Uterus (tissue), 2 donors: ENCODE measurements around the gene RELL1.

Experiments used
- POLR2A ChIP-seq, 2 donors: fragments of 450-650 bp; IDR thresholded peaks; one replicate each; pipeline ENCODE4 v1.6.1; 2016; ENCODE audit warnings: antibody characterized with exemption in 2 of 2, mild to moderate bottlenecking in 1 of 2, moderate library complexity in 1 of 2
- TF ChIP-seq, protein P1 (sequence below), 4 experiments: fragments of 200-600 bp in 2 of 4; fragments of 450-650 bp in 2 of 4; sonication (generic) in 2 of 4; IDR thresholded peaks; one replicate each; pipeline ENCODE4 v1.5.1; 2016 to 2019; ENCODE audit warnings: antibody characterized with exemption in 4 of 4, mild to moderate bottlenecking in 2 of 4, moderate library complexity in 1 of 4

DNA sequence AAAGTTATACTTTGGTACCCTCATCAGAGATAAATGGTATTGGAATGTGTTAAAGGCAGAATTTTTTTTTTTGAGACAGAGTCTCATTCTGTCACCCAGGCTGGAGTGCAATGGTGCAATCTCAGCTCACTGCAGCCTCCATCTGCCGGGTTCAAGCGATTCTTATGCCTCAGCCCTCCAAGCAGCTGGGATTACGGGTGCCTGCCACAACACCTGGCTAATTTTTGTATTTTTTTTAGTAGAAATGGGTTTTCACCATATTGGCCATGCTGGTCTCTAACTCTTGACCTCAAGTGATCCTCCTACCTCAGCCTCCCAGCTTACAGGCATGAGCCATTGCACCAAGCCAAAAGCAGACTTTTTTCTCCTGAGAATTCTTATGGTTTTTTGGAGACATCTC, 11.4 kb upstream of the RELL1 start:
- TF ChIP-seq, protein P1, sequence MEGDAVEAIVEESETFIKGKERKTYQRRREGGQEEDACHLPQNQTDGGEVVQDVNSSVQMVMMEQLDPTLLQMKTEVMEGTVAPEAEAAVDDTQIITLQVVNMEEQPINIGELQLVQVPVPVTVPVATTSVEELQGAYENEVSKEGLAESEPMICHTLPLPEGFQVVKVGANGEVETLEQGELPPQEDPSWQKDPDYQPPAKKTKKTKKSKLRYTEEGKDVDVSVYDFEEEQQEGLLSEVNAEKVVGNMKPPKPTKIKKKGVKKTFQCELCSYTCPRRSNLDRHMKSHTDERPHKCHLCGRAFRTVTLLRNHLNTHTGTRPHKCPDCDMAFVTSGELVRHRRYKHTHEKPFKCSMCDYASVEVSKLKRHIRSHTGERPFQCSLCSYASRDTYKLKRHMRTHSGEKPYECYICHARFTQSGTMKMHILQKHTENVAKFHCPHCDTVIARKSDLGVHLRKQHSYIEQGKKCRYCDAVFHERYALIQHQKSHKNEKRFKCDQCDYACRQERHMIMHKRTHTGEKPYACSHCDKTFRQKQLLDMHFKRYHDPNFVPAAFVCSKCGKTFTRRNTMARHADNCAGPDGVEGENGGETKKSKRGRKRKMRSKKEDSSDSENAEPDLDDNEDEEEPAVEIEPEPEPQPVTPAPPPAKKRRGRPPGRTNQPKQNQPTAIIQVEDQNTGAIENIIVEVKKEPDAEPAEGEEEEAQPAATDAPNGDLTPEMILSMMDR (IDR thresholded peaks at IDR 0.05), result no peak
- no peak for TF ChIP-seq POLR2A (IDR thresholded peaks at IDR 0.05)
